Right ventricle myocardium superior (tissue), 1 donor: ENCODE measurements around the gene SLC6A11. TPM values are rescaled to one million over a fixed set of nuclear protein-coding genes. Genes with fewer than 3 reads are reported as not detected.

Experiments
- ATAC-seq: fragments of 200-7000 bp; cut with Tn5 transposase; one replicate; pipeline ENCODE4 v1.9.1; 2020; ENCODE audit warnings: mild to moderate bottlenecking; ENCODE audit not compliant: poor library complexity
- DNase-seq: peaks from one replicate; pipeline ENCODE4 v3.0.0-alpha.2; 2020
- intact Hi-C: fragments of 100-400 bp; cut with DNase I; formaldehyde crosslinking; loops from one replicate; pipeline ENCODE4 v1.11.2; 2022
- long read RNA-seq: library from polyadenylated mRNA; unstranded; transcript quantifications from one replicate; pipeline ENCODE4 v2.0.0, GENCODE V29; 2021
- total RNA-seq: library from RNA; stranded (reverse); fragmentation: NEBNext Ultra II Directional; extraction: Animal tissue kit (Norgen Biotek cat#: 25700); gene quantifications from one replicate; pipeline ENCODE4 v1.2.1, GENCODE V29; 2021
- donor health status: DM: no; HTN: yes; CAD: no; lungs with severe emphysema.

SLC6A11 gene
- not detected for total RNA-seq
- long read RNA-seq = 0 reads

- DNase-seq (no peak), ATAC-seq (peak; percentile 39)
- intact Hi-C loops = no loop called here
These were observed at the start of gene SLC6A11 for GRCh38 chr3:10816019-10816862. Gene SLC6A11, plus strand, starts transcription at chr3:10816228. Its CDS starts 38 bp downstream, at chr3:10816266.

GRCh38 chr3:10768708-10769394, 47.2 kb upstream of the SLC6A11 start:
- ATAC-seq = no peak
- intact Hi-C loops = loop anchor here (10.0 kb wide), 1 partner anchor 106 kb away; no protein-coding TSS in a partner anchor
- no peak for DNase-seq

GRCh38 chr3:10770547-10770946, 45.5 kb upstream of the SLC6A11 start:
- DNase-seq (no peak), ATAC-seq (no peak)
- intact Hi-C loops = no loop called here

GRCh38 chr3:10770981-10771380, 45.0 kb upstream of the SLC6A11 start:
- intact Hi-C loops = no loop called here
- DNase-seq (no peak), ATAC-seq (no peak)

- no peak for ATAC-seq
- intact Hi-C loops = no loop called here
These were observed 44.4 kb upstream of the SLC6A11 start for GRCh38 chr3:10771486-10772270.

GRCh38 chr3:10772271-10773161, 43.5 kb upstream of the SLC6A11 start:
- ATAC-seq (no peak), DNase-seq (no peak)
- intact Hi-C loops = no loop called here

More at GRCh38 chr3:10771486-10772270, 44.4 kb upstream of the SLC6A11 start:
- DNase-seq = no peak

- DNase-seq (no peak), ATAC-seq (no peak)
- intact Hi-C loops = no loop called here
These were observed 41.8 kb upstream of the SLC6A11 start for GRCh38 chr3:10774129-10774670.

GRCh38 chr3:10774825-10775224, 41.2 kb upstream of the SLC6A11 start:
- intact Hi-C loops = no loop called here
- ATAC-seq (no peak), DNase-seq (no peak)

GRCh38 chr3:10775259-10775658, 40.8 kb upstream of the SLC6A11 start:
- ATAC-seq = no peak
- no peak for DNase-seq
- intact Hi-C loops = no loop called here

GRCh38 chr3:10775828-10776227, 40.2 kb upstream of the SLC6A11 start:
- ATAC-seq = no peak
- DNase-seq = no peak
- intact Hi-C loops = no loop called here

GRCh38 chr3:10777627-10778026, 38.4 kb upstream of the SLC6A11 start:
- DNase-seq = no peak
- no peak for ATAC-seq
- intact Hi-C loops = no loop called here

GRCh38 chr3:10778492-10779292, 37.3 kb upstream of the SLC6A11 start:
- DNase-seq = no peak
- intact Hi-C loops = no loop called here
- ATAC-seq = no peak

GRCh38 chr3:10779293-10779805, 36.7 kb upstream of the SLC6A11 start:
- ATAC-seq (no peak), DNase-seq (no peak)
- intact Hi-C loops = no loop called here

- DNase-seq (no peak), ATAC-seq (no peak)
- intact Hi-C loops = no loop called here
These were observed 35.8 kb upstream of the SLC6A11 start for GRCh38 chr3:10780243-10780642.

GRCh38 chr3:10780922-10781321, 35.1 kb upstream of the SLC6A11 start:
- DNase-seq (no peak), ATAC-seq (no peak)
- intact Hi-C loops = no loop called here

- DNase-seq = no peak
- intact Hi-C loops = no loop called here
- no peak for ATAC-seq
These were observed 34.0 kb upstream of the SLC6A11 start for GRCh38 chr3:10781981-10782380.
